ENCODE results near the gene DISP3.

GRCh38 chr1:11485191-11485590, 6.2 kb downstream of the DISP3 start:
- TF ChIP-seq CTCF (IDR thresholded peaks at IDR 0.05) (no peak), EP300 (IDR thresholded peaks at IDR 0.05) (no peak), POLR2A (IDR thresholded peaks at IDR 0.05) (no peak), POLR2AphosphoS5 (IDR thresholded peaks at IDR 0.05) (no peak)
